ENCODE results near the gene MTCL3.

The MTCL3 gene

DNA sequence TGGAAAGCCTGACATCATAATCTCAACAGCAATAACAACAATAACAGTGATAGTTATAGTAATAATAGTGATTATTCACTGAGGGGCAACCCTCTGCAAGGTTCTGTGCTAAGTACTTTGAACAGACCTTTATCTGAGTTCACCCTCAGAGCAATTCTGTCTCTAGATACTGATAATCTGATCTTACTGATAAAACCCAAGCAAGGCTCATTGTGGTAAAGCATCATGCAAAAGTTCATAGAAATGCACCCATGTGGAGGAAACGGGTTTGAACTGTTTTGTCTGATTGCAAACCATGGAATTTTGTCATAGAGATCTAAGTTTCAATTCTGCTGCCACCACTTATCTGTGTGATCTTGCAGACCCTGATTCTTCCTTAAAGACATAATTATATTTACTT is 58.7 kb downstream of the MTCL3 start:
- ChIA-PET POLR2A (no interaction called here), CTCF (interaction anchor here (0.9 to 2.8 kb wide), 5 partner anchors 56 to 159 kb away, joined by 3 to 21 read pairs (median 4); no protein-coding TSS in a partner anchor)
- no peak overlapping the region for H3K27ac ChIP-seq (ENCODE audit: insufficient read depth, low read depth, low read length)
- H2AFZ ChIP-seq (ENCODE audit: low read depth, low read length): no peak overlapping the region
- TF ChIP-seq, protein P1, sequence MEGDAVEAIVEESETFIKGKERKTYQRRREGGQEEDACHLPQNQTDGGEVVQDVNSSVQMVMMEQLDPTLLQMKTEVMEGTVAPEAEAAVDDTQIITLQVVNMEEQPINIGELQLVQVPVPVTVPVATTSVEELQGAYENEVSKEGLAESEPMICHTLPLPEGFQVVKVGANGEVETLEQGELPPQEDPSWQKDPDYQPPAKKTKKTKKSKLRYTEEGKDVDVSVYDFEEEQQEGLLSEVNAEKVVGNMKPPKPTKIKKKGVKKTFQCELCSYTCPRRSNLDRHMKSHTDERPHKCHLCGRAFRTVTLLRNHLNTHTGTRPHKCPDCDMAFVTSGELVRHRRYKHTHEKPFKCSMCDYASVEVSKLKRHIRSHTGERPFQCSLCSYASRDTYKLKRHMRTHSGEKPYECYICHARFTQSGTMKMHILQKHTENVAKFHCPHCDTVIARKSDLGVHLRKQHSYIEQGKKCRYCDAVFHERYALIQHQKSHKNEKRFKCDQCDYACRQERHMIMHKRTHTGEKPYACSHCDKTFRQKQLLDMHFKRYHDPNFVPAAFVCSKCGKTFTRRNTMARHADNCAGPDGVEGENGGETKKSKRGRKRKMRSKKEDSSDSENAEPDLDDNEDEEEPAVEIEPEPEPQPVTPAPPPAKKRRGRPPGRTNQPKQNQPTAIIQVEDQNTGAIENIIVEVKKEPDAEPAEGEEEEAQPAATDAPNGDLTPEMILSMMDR (IDR thresholded peaks at IDR 0.05; ENCODE audit: extremely low read depth in 1 of 2, insufficient read depth in 1 of 2, low read depth in 1 of 2, low read length in 2 of 2): no peak
- no peak for TF ChIP-seq FOS (IDR thresholded peaks at IDR 0.05; ENCODE audit: borderline replicate concordance, insufficient read depth, low read length)
- TF ChIP-seq GATA2 (IDR thresholded peaks at IDR 0.05; ENCODE audit: insufficient read depth, insufficient read length, low read depth, low read length): no peak
- no peak for TF ChIP-seq EZH2 (IDR thresholded peaks at IDR 0.05; ENCODE audit: borderline replicate concordance, low read depth, low read length, severe bottlenecking)
- TF ChIP-seq JUN (IDR thresholded peaks at IDR 0.05; ENCODE audit: borderline replicate concordance, insufficient read depth, insufficient read length, low read depth): no peak
- TF ChIP-seq, protein P2, sequence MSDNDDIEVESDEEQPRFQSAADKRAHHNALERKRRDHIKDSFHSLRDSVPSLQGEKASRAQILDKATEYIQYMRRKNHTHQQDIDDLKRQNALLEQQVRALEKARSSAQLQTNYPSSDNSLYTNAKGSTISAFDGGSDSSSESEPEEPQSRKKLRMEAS (IDR thresholded peaks at IDR 0.05; ENCODE audit: insufficient read depth, insufficient read length): no peak
- no peak for TF ChIP-seq POLR2AphosphoS5 (IDR thresholded peaks at IDR 0.05; ENCODE audit: insufficient read depth, low read depth, low read length)
- no peak for TF ChIP-seq MYC (IDR thresholded peaks at IDR 0.05; ENCODE audit: low read depth, low read length)
- TF ChIP-seq POLR2A (IDR thresholded peaks at IDR 0.05; ENCODE audit: low read depth, low read length): no peak
- intact Hi-C loops (cut with micrococcal nuclease) (no loop called here), dilution Hi-C loops (cut with MboI; ENCODE audit: extremely low pct_ligation_motif_present, low sequenced_read_pairs) (no loop called here)
- H3K4me1 ChIP-seq (ENCODE audit: control insufficient read depth, extremely low read depth, insufficient read depth, low read length): no peaks in the 10 kb centered on the region
- no peaks in the 10 kb centered on the region for H4K20me1 ChIP-seq (replicated peaks; ENCODE audit: control insufficient read depth, extremely low read depth, insufficient read depth, low read length)
- no peak overlapping the region for H3K4me3 ChIP-seq (replicated peaks in 1 of 3; ENCODE audit: insufficient read depth in 1 of 3, low read depth in 1 of 3, low read length in 3 of 3)
- no peaks in the 10 kb centered on the region for H3K9me1 ChIP-seq (replicated peaks; ENCODE audit: control insufficient read depth, extremely low read depth, insufficient read depth, low read length)
- H3K9me3 ChIP-seq (replicated peaks; ENCODE audit: control insufficient read depth, insufficient read depth, low read length): no peaks in the 10 kb centered on the region
- no TSS peak for BruUV-seq (replicated peaks)
- H3K4me2 ChIP-seq (ENCODE audit: insufficient read depth, low read length): no peak overlapping the region
- DNase-seq (ENCODE audit: low read depth, low spot score) (no peak), FAIRE-seq (no peak)
- no peaks in the 10 kb centered on the region for H3K79me2 ChIP-seq (ENCODE audit: control insufficient read depth, insufficient read depth, low read length)
- H3K9ac ChIP-seq (replicated peaks; ENCODE audit: extremely low read depth, insufficient read depth, low read length): no peak overlapping the region
- H3K36me3 ChIP-seq (ENCODE audit: control insufficient read depth in 2 of 2, extremely low read depth in 1 of 2, insufficient read depth in 2 of 2, low read length in 2 of 2): no peaks in the 10 kb centered on the region
- H3K27me3 ChIP-seq (ENCODE audit: control insufficient read depth in 2 of 2, insufficient read depth in 2 of 2, low read length in 2 of 2): peaks cover 0 to 5% of the 10 kb centered on the region in 2 experiments
